Naive thymus-derived CD4-positive, alpha-beta T cell (primary cell): ENCODE data around the gene DNAL4. TPM values are rescaled to one million over a fixed set of nuclear protein-coding genes. Genes with fewer than 3 reads are reported as not detected.

Experiments used
- ATAC-seq: fragments of 150-1000 bp; cut with Tn5 transposase; 2 replicates; pipeline ENCODE4 v1.10.0; 2021; ENCODE audit warnings: mild to moderate bottlenecking, moderate library complexity
- CTCF ChIA-PET: fragments of 350-600 bp; sonication (Branson Sonifier 250); formaldehyde crosslinking; loops from one replicate; lab custom pipeline; 2021; ENCODE audit warnings: antibody characterized with exemption; lab: Charles Lee
- POLR2A ChIA-PET: fragments of 350-600 bp; sonication (Branson Sonifier 250); formaldehyde crosslinking; loops from one replicate; lab custom pipeline; 2021; ENCODE audit warnings: antibody characterized with exemption, inconsistent platforms; lab: Charles Lee
- DNase-seq, 9 donors: peaks; one replicate each; pipeline versions ENCODE4 v3.0.0 to v3.0.0-alpha.2; 2020 to 2022; ENCODE audit warnings: mixed read lengths in 1 of 9
- H3K27ac ChIP-seq: one replicate; pipeline ENCODE4 v1.7.0; 2013; ENCODE audit warnings: mild to moderate bottlenecking, low read depth, low read length, moderate library complexity
- H3K27me3 ChIP-seq, 2 donors: one replicate each; pipeline ENCODE4 v1.7.0; 2013; ENCODE audit warnings: low read length in 2 of 2, mild to moderate bottlenecking in 2 of 2, moderate library complexity in 2 of 2; ENCODE audit not compliant: control insufficient read depth in 2 of 2, insufficient read depth in 2 of 2
- H3K36me3 ChIP-seq, 3 experiments: 1 replicate in 2 of 3; 2 replicates in 1 of 3; pipeline ENCODE4 v1.7.0; 2013; ENCODE audit warnings: low read length in 3 of 3, mild to moderate bottlenecking in 3 of 3, moderate library complexity in 1 of 3; ENCODE audit not compliant: insufficient read depth in 3 of 3, control insufficient read depth in 2 of 3
- H3K4me1 ChIP-seq, 2 donors: one replicate each; pipeline ENCODE4 v1.7.0; 2013; ENCODE audit warnings: low read length in 2 of 2, mild to moderate bottlenecking in 2 of 2, moderate library complexity in 1 of 2; ENCODE audit not compliant: control insufficient read depth in 2 of 2, insufficient read depth in 2 of 2
- H3K4me3 ChIP-seq: 2 replicates; pipeline ENCODE4 v1.7.0; 2013; ENCODE audit warnings: mild to moderate bottlenecking, low read length
- H3K9me3 ChIP-seq, 3 experiments: 1 replicate in 2 of 3; 2 replicates in 1 of 3; pipeline ENCODE4 v1.7.0; 2013; ENCODE audit warnings: low read length in 3 of 3; ENCODE audit not compliant: control insufficient read depth in 2 of 3
- H3K27ac Mint-ChIP-seq, 9 donors: one replicate each; pipeline ENCODE4 v1.8.0; 2020 to 2022; ENCODE audit warnings: mixed read lengths in 9 of 9, mild to moderate bottlenecking in 8 of 9, moderate library complexity in 5 of 9, inconsistent platforms in 2 of 9
- H3K27me3 Mint-ChIP-seq, 5 donors: one replicate each; pipeline ENCODE4 v1.8.0; 2021 to 2022; ENCODE audit warnings: mixed read lengths in 5 of 5, mild to moderate bottlenecking in 1 of 5
- H3K36me3 Mint-ChIP-seq, 5 donors: one replicate each; pipeline ENCODE4 v1.8.0; 2020 to 2022; ENCODE audit warnings: mixed read lengths in 5 of 5, mild to moderate bottlenecking in 3 of 5, inconsistent platforms in 1 of 5
- H3K4me1 Mint-ChIP-seq, 7 donors: one replicate each; pipeline ENCODE4 v1.8.0; 2020 to 2022; ENCODE audit warnings: mixed read lengths in 7 of 7, mild to moderate bottlenecking in 3 of 7, inconsistent platforms in 1 of 7
- H3K4me3 Mint-ChIP-seq, 10 donors: one replicate each; pipeline ENCODE4 v1.8.0; 2020 to 2022; ENCODE audit warnings: mild to moderate bottlenecking in 10 of 10, mixed read lengths in 10 of 10, moderate library complexity in 6 of 10, inconsistent platforms in 2 of 10
- H3K9me3 Mint-ChIP-seq, 11 donors: one replicate each; pipeline ENCODE4 v1.8.0; 2020 to 2022; ENCODE audit warnings: mixed read lengths in 11 of 11, mild to moderate bottlenecking in 4 of 11, inconsistent platforms in 1 of 11, moderate library complexity in 1 of 11
- intact Hi-C, 2 donors: fragments of 100-400 bp; cut with micrococcal nuclease; formaldehyde crosslinking; loops; one replicate each; pipeline ENCODE4 v1.15.1; 2023
- polyA plus RNA-seq, 2 donors: library from polyadenylated mRNA; unstranded; fragments of 300-500 nt; fragmentation: Illumina TruSeq; gene quantifications; one replicate each; pipeline ENCODE4 v1.2.3, GENCODE V29; 2021
- total RNA-seq, 6 experiments: library from RNA in 5 of 6; stranded (reverse) in 5 of 6; gene quantifications; 1 replicate in 5 of 6; 2 replicates in 1 of 6; pipeline ENCODE4 v1.2.3 and lab custom pipeline; 2021 to 2026

The DNAL4 gene
- total and polyA plus RNA-seq, 7 experiments from 2014 or later = 5.0 to 15.0 (median 9.8) TPM

DNA sequence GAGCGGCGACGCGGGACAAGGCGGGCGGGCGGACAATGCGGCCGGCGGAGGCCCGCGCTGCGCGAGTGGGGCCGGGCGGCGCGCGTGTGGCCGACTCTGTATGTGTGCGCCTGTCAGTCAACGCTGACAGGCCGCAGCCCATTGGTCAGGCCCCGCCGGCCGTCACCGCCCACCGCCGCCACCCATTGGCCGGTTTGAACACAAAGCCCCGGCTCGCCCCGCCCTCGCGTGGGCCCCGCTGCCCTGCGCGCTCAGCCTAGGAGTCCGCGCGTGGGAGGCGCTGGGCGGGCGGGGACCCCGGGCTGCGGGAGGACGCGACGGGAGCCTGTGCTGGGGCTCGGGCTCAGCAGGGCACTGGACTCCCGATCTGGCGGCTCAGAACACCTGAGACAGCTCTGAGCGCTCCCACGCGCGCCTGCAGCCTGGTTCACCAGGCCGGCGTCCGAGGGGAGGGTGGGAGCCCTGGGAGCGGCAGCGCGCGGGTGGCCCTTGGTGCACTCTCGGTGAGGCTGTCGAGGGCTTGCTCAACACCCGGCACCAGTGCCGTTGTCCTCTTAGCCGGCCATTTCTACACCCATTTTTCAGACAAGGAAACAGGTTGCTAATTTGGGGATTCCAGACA, 37.9 kb downstream of the DNAL4 start, which contains the start of gene SUN2:
TSS of gene SUN2 (minus strand) at position 88 of the 622 bp plus-strand sequence. CDS start 3,370 bp downstream, outside the sequence.
- DNase-seq = peak; percentile 89 to 98 (median 92)
- H3K9me3 Mint-ChIP-seq = no peaks in the 10 kb centered on the region
- Histone ChIP-seq H3K4me3 (peak within 1 kb of the TSS; percentile 95), H3K27ac (peak within 1 kb of the TSS; percentile 81), H3K36me3 (peaks cover 3 to 19% (median 5%) of the 10 kb centered on the region in 3 experiments), H3K9me3 (no peaks in the 10 kb centered on the region), H3K27me3 (no peaks in the 10 kb centered on the region), H3K4me1 (peaks cover 48 to 54% of the 10 kb centered on the region in 2 donors)
- peak within 1 kb of the TSS; percentile 89 to 100 (median 99) for H3K27ac Mint-ChIP-seq
- H3K27me3 Mint-ChIP-seq = no peaks in the 10 kb centered on the region
- intact Hi-C loops = loop anchor here (1.0 to 10.0 kb wide), 10 partner anchors 38 to 561 kb away; partner anchors contain the start of genes DNAL4 (in 2 of the 2), RPL3 (in 2 of the 2), CBX6 (in 1 of the 2) and CBY1 (in 1 of the 2)
- H3K4me3 Mint-ChIP-seq = peak within 1 kb of the TSS; percentile 95 to 99 (median 96)
- CTCF ChIA-PET = interaction anchor here (0.7 to 1.2 kb wide), 3 partner anchors 12 to 23 kb away, joined by 3 read pairs; no protein-coding TSS in a partner anchor
- POLR2A ChIA-PET = interaction anchor here (0.6 to 33.7 kb wide), 9 partner anchors 11 to 124 kb away, joined by 3 to 1007 read pairs (median 10); partner anchors contain the start of genes GTPBP1 and NPTXR
- H3K36me3 Mint-ChIP-seq = peaks cover 8 to 44% (median 29%) of the 10 kb centered on the region in 5 donors
- peak; percentile 85 for ATAC-seq
- H3K4me1 Mint-ChIP-seq = peaks cover 42 to 67% (median 62%) of the 10 kb centered on the region in 7 donors

GRCh38 chr22:38755155-38755910, 38.6 kb downstream of the DNAL4 start:
- Mint-ChIP-seq H3K4me3 (peak overlapping the region; percentile 95 to 99 (median 96)), H3K27ac (peak overlapping the region; percentile 89 to 100 (median 99)), H3K9me3 (no peaks in the 10 kb centered on the region), H3K4me1 (peaks cover 44 to 73% (median 63%) of the 10 kb centered on the region in 7 donors), H3K27me3 (no peaks in the 10 kb centered on the region), H3K36me3 (peaks cover 8 to 47% (median 31%) of the 10 kb centered on the region in 5 donors)
- H3K4me1 ChIP-seq = peaks cover 54 to 60% of the 10 kb centered on the region in 2 donors
- peak; percentile 41 to 80 (median 53) for DNase-seq
- intact Hi-C loops = loop anchor here (5.0 to 10.0 kb wide), 5 partner anchors 87 to 562 kb away; partner anchors contain the start of genes RPL3 (in 2 of the 2), DDX17 (in 1 of the 2), DMC1 (in 1 of the 2) and NPTXR (in 1 of the 2)
- peak overlapping the region; percentile 81 for H3K27ac ChIP-seq
- peak; percentile 62 for ATAC-seq
- peak overlapping the region; percentile 95 for H3K4me3 ChIP-seq
- H3K36me3 ChIP-seq = peaks cover 8 to 26% (median 12%) of the 10 kb centered on the region in 3 experiments
- H3K9me3 ChIP-seq = no peaks in the 10 kb centered on the region
- CTCF ChIA-PET = interaction anchor here (0.6 to 1.4 kb wide), 3 partner anchors 11 to 735 kb away, joined by 3 to 5 read pairs (median 3); no protein-coding TSS in a partner anchor
- POLR2A ChIA-PET = interaction anchor here (0.6 to 33.7 kb wide), 7 partner anchors 1 to 1709 kb away, joined by 4 to 1007 read pairs (median 11); partner anchors contain the start of genes GTPBP1, NPTXR and SUN2
- H3K27me3 ChIP-seq = no peaks in the 10 kb centered on the region

DNA sequence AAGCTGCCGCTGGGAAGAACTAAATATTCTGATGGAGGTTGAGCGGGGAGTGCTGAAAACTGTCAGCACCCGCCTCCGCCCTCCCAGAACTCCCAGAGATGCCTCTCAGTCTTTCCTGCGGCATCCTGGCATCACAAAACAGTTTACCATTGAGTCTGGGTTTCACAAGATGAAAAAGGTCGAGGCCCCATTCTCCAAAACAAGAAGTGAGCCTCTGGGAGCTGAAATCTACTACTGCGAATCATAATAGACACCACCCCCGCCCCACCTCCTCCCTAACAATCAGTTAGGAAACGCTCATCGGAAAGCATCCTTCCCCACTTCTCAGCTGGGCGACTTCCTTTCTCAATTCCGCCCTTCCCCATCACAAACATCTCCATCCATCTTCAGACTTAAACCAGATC, 39.2 kb downstream of the DNAL4 start:
- H3K27ac ChIP-seq = peak overlapping the region; percentile 81
- DNase-seq (peak in 3 of 9 donors; percentile 39 to 51 (median 41)), ATAC-seq (no peak)
- ChIA-PET CTCF (interaction anchor here (0.6 to 1.4 kb wide), 4 partner anchors 12 to 736 kb away, joined by 3 to 6 read pairs (median 4); no protein-coding TSS in a partner anchor), POLR2A (interaction anchor here (0.6 to 33.7 kb wide), 8 partner anchors 1 to 1710 kb away, joined by 3 to 1007 read pairs (median 8); partner anchors contain the start of genes GTPBP1, NPTXR and SUN2)
- peaks cover 60 to 66% of the 10 kb centered on the region in 2 donors for H3K4me1 ChIP-seq
- Mint-ChIP-seq H3K4me1 (peaks cover 50 to 75% (median 66%) of the 10 kb centered on the region in 7 donors), H3K27me3 (no peaks in the 10 kb centered on the region), H3K36me3 (peaks cover 12 to 53% (median 36%) of the 10 kb centered on the region in 5 donors), H3K9me3 (no peaks in the 10 kb centered on the region), H3K4me3 (peak overlapping the region; percentile 95 to 99 (median 96)), H3K27ac (peak overlapping the region; percentile 89 to 100 (median 99))
- no peaks in the 10 kb centered on the region for H3K9me3 ChIP-seq
- peak overlapping the region; percentile 95 for H3K4me3 ChIP-seq
- intact Hi-C loops = loop anchor here (1.0 to 10.0 kb wide), 7 partner anchors 49 to 563 kb away; partner anchors contain the start of genes RPL3 (in 2 of the 2), DDX17 (in 1 of the 2), DMC1 (in 1 of the 2) and GTPBP1 (in 1 of the 2)
- peaks cover 13 to 32% (median 18%) of the 10 kb centered on the region in 3 experiments for H3K36me3 ChIP-seq
- no peaks in the 10 kb centered on the region for H3K27me3 ChIP-seq

GRCh38 chr22:38753948-38754750, 39.8 kb downstream of the DNAL4 start:
- Mint-ChIP-seq H3K27ac (peak overlapping the region; percentile 94 to 100 (median 99)), H3K27me3 (no peaks in the 10 kb centered on the region), H3K4me1 (peaks cover 48 to 77% (median 69%) of the 10 kb centered on the region in 7 donors), H3K9me3 (peaks cover 0 to 1% (median 0%) of the 10 kb centered on the region in 11 donors), H3K36me3 (peaks cover 12 to 57% (median 36%) of the 10 kb centered on the region in 5 donors), H3K4me3 (peak overlapping the region; percentile 95 to 99 (median 96))
- Histone ChIP-seq H3K27ac (peak overlapping the region; percentile 81), H3K4me3 (peak overlapping the region; percentile 95), H3K4me1 (peaks cover 63 to 70% of the 10 kb centered on the region in 2 donors), H3K27me3 (no peaks in the 10 kb centered on the region), H3K9me3 (no peaks in the 10 kb centered on the region), H3K36me3 (peaks cover 19 to 38% (median 24%) of the 10 kb centered on the region in 3 experiments)
- ChIA-PET POLR2A (interaction anchor here (0.6 to 33.7 kb wide), 8 partner anchors 2 to 1710 kb away, joined by 3 to 1007 read pairs (median 8); partner anchors contain the start of genes GTPBP1, NPTXR and SUN2), CTCF (interaction anchor here (1.0 to 1.4 kb wide), 3 partner anchors 12 to 21 kb away, joined by 3 to 6 read pairs (median 5); no protein-coding TSS in a partner anchor)
- peak in 5 of 9 donors; percentile 27 to 41 (median 28) for DNase-seq
- intact Hi-C loops = loop anchor here (1.0 to 10.0 kb wide), 3 partner anchors 49 to 561 kb away; partner anchors contain the start of genes GTPBP1 (in 1 of the 2) and RPL3 (in 1 of the 2)
- ATAC-seq = no peak
